ENCODE results near the gene INAFM2. TPM values are rescaled to one million over a fixed set of nuclear protein-coding genes. Genes with fewer than 3 reads are reported as not detected.

INAFM2 gene
- total and polyA plus RNA-seq, 2 experiments from 2014 or later = 18.1 to 32.7 TPM

DNA sequence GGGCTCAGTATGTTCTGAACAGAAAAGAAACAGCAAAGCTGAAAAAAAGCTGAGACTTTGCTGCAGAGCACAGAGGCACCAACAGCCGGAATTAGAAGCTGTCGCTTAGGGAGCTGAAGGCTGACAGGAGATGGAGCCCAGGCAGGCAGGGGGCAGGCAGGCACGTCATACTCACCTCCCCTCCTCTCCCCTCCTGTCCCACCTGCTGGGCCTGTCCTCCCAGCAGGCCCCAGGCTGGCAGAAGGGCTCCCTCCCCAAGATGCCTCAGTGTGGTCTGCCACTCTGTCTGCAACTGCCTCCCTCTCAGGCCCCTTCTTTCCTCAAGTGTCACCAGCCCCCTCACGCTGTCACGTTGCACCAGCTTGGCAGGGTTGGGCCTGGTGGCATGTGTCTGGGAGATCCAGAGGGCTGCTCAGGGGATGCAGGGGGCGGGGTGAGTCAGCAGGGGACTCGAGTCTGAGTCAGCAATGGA is 37.4 kb upstream of the INAFM2 start (continued):
- TF ChIP-seq, protein P1, sequence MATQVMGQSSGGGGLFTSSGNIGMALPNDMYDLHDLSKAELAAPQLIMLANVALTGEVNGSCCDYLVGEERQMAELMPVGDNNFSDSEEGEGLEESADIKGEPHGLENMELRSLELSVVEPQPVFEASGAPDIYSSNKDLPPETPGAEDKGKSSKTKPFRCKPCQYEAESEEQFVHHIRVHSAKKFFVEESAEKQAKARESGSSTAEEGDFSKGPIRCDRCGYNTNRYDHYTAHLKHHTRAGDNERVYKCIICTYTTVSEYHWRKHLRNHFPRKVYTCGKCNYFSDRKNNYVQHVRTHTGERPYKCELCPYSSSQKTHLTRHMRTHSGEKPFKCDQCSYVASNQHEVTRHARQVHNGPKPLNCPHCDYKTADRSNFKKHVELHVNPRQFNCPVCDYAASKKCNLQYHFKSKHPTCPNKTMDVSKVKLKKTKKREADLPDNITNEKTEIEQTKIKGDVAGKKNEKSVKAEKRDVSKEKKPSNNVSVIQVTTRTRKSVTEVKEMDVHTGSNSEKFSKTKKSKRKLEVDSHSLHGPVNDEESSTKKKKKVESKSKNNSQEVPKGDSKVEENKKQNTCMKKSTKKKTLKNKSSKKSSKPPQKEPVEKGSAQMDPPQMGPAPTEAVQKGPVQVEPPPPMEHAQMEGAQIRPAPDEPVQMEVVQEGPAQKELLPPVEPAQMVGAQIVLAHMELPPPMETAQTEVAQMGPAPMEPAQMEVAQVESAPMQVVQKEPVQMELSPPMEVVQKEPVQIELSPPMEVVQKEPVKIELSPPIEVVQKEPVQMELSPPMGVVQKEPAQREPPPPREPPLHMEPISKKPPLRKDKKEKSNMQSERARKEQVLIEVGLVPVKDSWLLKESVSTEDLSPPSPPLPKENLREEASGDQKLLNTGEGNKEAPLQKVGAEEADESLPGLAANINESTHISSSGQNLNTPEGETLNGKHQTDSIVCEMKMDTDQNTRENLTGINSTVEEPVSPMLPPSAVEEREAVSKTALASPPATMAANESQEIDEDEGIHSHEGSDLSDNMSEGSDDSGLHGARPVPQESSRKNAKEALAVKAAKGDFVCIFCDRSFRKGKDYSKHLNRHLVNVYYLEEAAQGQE (IDR thresholded peaks at IDR 0.05; ENCODE audit: unreplicated experiment) = no peak

- Histone ChIP-seq H3K79me2 (replicated peaks; ENCODE audit: insufficient read depth) (no peaks in the 10 kb centered on the region), H3K27me3 (ENCODE audit: insufficient read depth) (peaks cover 83% of the 10 kb centered on the region), H3K4me3 (no peak overlapping the region), H2AFZ (no peak overlapping the region), H3K4me2 (no peak overlapping the region), H3K36me3 (ENCODE audit: insufficient read depth) (no peaks in the 10 kb centered on the region), H3F3A (replicated peaks; ENCODE audit: low read depth) (peaks cover 13% of the 10 kb centered on the region; the same call in 1 of the 2 replicates), H4K20me1 (replicated peaks; ENCODE audit: insufficient read depth) (no peaks in the 10 kb centered on the region), H3K27ac (ENCODE audit: low read depth) (no peak overlapping the region), H3K4me1 (ENCODE audit: insufficient read depth) (peaks cover 26% of the 10 kb centered on the region), H3K9me2 (ENCODE audit: insufficient read depth) (no peaks in the 10 kb centered on the region)
- Mint-ChIP-seq H3K4me3 (no peak overlapping the region), H3K4me1 (peaks cover 45% of the 10 kb centered on the region), H3K27me3 (ENCODE audit: insufficient read depth, low read depth, poor library complexity) (peaks cover 60% of the 10 kb centered on the region), H3K9me3 (no peaks in the 10 kb centered on the region), H3K36me3 (ENCODE audit: low read depth) (peaks cover 2% of the 10 kb centered on the region; the same call in 1 of the 3 replicates), H3K27ac (no peak overlapping the region)
- ATAC-seq (no peak), DNase-seq (ENCODE audit: low spot score) (no peak)
- TF ChIP-seq ZNF114 (CRISPR knock-in tag; IDR thresholded peaks at IDR 0.05) (no peak), ZNF331 (CRISPR knock-in tag; IDR thresholded peaks at IDR 0.05; ENCODE audit: low read depth) (no peak), STAT1 (IDR thresholded peaks at IDR 0.05; ENCODE audit: unreplicated experiment) (no peak), POLR2AphosphoS5 (IDR thresholded peaks at IDR 0.05; ENCODE audit: low read depth) (no peak), JUNB (IDR thresholded peaks at IDR 0.05; ENCODE audit: unreplicated experiment) (no peak), CREB1 (CRISPR knock-in tag; IDR thresholded peaks at IDR 0.05; ENCODE audit: low read depth) (no peak)
- TF ChIP-seq, protein P1 (IDR thresholded peaks at IDR 0.05; ENCODE audit: unreplicated experiment) = no peak
- TF ChIP-seq, protein P2, sequence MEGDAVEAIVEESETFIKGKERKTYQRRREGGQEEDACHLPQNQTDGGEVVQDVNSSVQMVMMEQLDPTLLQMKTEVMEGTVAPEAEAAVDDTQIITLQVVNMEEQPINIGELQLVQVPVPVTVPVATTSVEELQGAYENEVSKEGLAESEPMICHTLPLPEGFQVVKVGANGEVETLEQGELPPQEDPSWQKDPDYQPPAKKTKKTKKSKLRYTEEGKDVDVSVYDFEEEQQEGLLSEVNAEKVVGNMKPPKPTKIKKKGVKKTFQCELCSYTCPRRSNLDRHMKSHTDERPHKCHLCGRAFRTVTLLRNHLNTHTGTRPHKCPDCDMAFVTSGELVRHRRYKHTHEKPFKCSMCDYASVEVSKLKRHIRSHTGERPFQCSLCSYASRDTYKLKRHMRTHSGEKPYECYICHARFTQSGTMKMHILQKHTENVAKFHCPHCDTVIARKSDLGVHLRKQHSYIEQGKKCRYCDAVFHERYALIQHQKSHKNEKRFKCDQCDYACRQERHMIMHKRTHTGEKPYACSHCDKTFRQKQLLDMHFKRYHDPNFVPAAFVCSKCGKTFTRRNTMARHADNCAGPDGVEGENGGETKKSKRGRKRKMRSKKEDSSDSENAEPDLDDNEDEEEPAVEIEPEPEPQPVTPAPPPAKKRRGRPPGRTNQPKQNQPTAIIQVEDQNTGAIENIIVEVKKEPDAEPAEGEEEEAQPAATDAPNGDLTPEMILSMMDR (conservative IDR thresholded peaks at IDR 0.05; ENCODE audit: low read depth in 2 of 2) = no peak
- TF ChIP-seq, protein P3, sequence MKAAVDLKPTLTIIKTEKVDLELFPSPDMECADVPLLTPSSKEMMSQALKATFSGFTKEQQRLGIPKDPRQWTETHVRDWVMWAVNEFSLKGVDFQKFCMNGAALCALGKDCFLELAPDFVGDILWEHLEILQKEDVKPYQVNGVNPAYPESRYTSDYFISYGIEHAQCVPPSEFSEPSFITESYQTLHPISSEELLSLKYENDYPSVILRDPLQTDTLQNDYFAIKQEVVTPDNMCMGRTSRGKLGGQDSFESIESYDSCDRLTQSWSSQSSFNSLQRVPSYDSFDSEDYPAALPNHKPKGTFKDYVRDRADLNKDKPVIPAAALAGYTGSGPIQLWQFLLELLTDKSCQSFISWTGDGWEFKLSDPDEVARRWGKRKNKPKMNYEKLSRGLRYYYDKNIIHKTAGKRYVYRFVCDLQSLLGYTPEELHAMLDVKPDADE (IDR thresholded peaks at IDR 0.05) = no peak
Observed at GRCh38 chr15:40286794-40287193, 36.7 kb upstream of the INAFM2 start.

Data from GM23338 (cell line).